GM19452 (cell line): Measurements from ENCODE around the gene TSR3.

ENCODE experiments used
- ATAC-seq: cut with Tn5 transposase; IDR thresholded peaks from one replicate; pipeline ENCODE4 v1.9.1; 2021; ENCODE audit not compliant: unreplicated experiment

TSR3 gene

DNA sequence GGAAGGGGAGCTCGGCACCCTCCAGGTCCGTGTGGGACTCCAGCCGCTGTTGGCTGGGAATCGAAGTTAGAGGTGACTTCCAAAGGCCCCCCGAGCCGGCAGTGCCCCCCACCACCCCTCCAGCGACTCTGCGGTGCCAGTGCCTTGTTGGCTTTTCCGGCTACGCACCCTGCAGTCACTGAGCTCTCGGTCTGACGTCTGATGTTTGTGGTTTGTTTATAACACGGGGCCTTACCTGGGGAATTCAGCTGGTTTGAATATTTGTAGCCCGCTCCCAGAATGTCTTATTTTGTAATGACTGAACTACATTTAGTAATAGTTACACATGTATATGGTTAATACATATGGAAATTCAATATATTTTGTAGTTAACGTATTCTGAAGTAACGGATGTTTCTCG, 25.3 kb downstream of the TSR3 start:
- no peak for ATAC-seq

DNA sequence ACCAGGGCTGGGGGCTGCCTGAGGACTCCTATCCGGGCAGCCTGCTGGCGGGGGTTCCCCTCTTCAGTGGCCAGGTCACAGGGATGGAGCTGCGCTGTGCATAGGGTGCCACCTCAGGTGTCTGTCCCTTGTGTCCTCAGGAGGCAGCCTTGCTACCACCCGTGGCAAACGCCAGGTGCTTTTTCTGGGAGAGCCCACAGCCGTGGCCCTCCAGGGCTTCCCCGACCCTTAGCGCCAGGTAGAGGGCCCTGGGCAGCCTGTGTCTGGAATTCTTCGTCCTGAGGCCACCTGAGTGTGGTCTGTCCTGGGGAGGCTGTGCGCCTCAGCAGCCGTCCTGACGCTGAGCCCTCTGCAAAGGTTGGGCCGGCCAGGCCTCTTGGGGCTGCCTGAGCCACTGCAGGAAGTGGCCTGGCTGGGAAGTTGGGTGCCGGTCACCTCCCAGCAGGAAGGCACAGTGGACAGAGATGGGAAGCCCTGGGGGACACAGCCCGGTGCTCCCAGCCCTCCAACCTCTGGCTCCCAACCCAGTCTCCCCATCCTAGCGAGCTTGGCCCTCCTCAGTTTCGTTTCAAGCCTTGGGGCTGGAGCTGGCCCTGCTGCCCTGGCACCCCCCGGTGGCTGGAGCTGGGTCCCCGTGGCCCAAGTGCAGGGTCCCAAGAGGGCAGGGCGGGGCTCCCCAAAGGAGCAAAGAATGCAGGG, 25.9 kb downstream of the TSR3 start:
- no peak for ATAC-seq

DNA sequence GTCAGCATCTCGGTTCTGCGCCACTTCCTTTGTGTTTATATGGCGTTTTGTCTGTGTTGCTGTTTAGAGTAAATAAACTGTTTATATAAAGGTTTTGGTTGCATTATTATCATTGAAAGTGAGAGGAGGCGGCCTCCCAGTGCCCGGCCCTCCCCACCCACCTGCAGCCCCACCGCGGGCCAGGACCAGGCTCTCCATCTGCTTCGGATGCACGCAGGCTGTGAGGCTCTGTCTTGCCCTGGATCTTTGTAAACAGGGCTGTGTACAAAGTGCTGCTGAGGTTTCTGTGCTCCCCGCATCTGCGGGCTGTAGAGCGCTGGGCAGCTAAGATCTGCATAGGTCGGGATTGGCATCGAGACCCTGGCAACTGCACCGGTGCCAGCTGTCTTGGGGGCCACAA, 26.4 kb downstream of the TSR3 start:
- no peak for ATAC-seq

DNA sequence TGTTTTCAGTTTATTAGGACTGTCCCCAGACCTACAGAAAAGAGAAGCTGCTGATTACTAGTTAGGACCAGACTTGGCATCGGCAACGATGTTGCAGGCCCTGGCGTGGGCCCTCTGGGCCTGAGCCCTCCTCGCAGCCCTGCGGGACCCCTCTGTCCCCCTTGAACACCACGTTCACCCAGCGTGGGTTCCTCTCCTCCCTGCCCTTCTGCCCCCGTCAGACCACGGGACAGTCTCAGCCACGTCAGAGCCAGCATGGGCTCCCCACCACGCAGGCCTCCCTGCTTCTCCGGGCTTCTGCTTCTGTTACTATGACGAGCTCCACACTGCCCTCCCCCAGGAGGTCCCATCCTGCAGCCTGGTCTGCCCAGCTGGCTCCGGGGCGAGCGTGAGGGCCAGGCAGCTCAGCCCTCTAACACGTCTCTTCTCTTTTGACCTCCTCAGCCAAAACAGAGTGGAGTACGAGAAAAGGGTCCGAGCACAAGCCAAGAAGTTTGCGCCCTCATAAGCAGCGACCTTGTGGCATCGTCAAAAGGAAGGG, 27.3 kb downstream of the TSR3 start:
- ATAC-seq, result no peak

DNA sequence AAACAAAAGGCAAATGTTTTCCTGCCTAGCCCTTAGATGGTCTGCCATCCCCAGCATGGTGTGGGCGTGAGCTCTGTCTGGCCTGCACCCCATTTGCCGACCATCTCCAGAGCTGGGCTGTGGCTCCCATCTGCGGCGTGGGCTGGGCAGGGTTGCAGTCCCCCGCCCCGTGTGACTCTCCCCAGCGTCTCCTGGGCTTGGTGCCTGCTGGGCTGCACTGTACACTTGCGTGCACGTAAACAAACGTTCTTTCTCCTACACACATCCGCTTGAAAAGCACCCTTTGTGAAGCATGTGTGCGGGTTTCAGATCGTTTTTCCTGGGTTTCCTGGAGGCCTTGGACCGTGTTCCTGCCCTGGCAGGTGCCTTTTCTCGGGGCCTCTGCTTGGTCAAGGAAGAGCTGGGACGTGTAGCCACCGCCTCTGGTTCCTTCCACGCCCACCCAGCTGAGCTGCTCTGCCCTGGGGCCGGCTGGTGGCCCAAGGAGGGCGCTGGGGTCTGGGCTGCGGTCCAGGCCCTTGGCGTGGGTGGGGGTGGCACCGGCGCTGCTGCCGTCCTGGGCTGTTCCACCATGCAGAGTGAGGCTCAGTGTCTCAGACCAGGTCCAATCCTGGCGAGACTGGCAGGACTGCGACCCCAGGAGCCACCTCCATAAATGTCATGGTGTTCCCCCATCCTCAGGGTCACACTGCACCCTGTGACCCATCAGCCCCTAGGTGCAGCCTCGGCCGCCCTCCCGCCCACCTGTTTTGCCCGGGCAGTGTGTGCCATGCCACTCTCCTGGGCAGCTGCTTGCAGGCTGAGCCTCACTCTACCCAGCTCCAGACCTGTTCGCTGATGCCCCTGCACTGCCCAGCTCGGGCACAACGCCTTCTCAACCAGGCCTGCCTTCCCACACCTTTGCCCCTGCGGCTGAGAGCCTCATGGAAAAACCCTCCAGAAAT, 28.1 kb downstream of the TSR3 start:
- no peak for ATAC-seq

DNA sequence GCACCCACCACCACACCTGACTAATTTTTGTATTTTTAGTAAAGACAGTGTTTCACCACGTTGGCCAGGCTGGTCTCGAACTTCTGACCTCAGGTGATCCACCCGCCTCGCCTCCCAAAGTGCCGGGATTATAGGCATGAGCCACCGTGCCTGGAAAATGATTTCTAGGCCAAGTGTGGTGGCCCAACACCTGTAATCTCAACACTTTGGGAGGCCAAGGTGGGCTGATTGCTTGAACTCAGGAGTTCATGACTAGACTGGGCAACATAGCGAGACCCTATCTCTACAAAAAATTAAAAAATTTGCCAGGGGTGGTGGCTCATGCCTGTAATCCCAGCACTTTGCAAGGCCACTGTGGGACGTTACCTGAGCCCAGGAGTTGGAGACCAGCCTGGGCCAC, 29.3 kb downstream of the TSR3 start:
- no peak for ATAC-seq

DNA sequence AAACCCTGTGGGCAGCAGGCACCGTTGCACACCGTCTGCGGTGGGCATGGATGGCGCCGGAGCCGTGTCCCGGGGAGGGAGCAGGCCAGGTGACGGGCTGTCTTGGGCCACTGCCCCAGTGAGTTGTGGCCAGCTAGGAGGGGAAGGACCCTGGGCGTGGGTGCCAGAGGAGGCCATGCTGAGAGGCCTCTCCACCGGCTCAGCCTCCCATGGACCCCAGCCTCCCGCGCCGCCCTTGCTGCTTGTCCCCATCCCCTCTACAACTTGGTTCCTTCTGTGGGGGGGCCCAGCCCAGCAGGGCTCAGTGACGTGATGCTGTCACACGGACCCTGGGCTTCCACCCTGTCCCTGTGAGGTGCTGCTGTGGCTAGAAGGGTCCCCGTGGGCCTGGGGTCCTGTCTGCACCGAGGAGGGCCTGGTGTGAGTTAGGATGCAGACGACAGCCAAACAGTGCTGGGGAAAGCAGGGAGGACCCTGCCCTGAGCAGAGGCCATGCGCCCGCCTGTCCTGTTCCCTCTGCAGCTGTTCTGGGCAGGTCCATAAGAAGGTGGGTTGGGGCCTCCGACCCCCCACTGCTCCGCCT, 30.9 kb downstream of the TSR3 start:
- ATAC-seq, result no peak

DNA sequence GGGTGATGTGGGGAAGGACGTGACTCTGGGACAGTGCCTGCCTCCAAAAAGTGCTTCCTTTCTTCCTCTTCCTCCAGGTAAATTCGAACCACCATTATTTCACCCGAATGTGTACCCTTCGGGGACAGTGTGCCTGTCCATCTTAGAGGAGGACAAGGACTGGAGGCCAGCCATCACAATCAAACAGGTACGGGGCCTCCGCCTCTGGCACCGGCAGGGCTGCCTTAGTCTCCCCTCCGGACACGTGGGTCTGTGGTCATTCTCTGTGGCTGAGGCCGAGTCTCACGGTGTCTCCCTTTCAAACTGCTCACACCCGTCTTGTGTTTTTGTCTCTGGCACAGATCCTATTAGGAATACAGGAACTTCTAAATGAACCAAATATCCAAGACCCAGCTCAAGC, 31.6 kb downstream of the TSR3 start:
- no peak for ATAC-seq

DNA sequence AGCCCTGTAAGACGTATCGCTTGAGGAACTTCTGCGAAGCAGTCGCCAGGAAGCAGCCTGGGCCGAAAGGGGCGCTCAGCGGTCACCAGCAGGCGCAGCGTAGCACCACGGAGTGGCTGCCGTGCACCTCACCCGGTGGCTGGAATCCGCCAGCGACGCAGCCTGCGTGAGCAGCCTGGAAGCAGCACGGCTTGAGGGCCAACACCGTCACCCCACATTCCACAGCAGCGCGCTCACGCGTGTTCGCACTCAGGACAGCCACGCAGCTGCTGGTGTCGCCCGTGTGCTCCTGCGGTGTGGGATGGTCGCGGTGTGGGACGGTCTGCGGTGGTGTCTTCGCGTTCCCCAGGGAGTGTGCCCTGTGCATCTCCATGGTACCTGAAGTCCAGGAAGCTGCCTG, 32.6 kb downstream of the TSR3 start:
- ATAC-seq, result no peak

DNA sequence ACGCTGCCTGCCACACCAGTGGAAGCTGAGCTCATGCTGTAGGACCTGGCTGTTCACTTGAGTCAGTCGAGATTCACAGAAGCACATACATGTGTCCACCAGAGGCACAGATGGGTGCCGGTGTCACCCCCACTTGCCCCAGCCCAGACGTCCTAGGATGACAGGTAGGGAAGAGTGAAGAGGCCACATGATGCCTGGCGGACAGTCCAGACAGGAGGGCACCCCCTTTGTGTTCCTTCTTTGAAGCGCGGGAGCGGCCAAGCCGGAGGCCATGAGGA, 33.5 kb downstream of the TSR3 start:
- ATAC-seq, result no peak

DNA sequence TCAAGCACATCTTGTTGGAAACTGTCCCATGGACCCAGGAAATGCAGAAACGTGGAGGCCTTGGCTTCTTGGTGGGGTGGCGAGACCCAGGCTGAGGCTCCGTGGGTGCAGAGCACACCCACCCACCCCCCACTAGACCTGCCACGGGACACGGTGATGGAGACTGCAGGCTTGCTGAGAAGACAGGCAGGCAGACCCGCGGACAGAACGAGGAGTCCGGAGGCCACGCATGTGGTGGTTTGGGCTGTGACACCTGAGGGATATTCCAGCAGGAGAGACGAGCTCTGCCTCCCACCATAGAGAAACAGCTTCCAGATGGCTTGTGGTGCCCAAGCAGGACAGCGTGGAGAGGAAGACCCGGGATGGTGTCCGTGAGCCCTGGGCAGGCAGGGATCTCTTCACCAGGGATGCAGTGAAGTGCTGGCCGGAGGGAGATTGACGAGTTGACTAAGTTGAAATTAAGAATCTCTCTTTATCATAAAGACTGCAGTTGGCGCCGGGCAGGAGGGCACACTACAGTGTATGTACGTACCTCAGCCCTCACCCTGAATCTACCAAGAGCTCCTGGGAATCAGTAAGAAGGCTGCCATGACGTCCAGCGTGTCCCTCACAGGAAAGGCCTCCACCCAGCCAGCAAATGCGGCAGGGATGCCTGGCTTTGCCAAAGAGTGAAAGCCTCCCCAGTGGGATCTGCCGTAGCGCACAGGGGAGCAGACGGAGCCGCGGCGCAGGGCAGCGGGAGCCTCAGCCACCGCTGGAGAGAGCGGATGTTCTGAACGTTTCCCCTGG, 34.0 kb downstream of the TSR3 start:
- no peak for ATAC-seq

DNA sequence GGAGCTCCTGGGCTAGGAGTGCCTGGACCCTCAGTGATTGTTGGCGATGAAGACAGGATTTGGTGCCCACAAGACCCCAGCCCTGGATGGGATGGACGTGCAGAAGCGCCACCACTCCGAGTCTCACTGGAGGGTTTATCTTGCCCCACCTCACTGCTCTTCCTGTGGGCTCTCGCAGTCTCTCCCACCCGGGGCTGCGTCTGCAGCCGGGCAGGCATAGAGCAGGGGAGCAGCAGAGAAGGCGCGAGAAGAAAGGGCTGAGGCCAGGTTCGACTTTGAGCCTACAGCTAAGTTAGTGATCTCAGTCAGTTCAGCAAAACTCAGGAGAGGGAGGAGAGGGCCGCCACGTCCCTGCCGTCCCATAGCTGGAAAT, 35.7 kb downstream of the TSR3 start:
- no peak for ATAC-seq

DNA sequence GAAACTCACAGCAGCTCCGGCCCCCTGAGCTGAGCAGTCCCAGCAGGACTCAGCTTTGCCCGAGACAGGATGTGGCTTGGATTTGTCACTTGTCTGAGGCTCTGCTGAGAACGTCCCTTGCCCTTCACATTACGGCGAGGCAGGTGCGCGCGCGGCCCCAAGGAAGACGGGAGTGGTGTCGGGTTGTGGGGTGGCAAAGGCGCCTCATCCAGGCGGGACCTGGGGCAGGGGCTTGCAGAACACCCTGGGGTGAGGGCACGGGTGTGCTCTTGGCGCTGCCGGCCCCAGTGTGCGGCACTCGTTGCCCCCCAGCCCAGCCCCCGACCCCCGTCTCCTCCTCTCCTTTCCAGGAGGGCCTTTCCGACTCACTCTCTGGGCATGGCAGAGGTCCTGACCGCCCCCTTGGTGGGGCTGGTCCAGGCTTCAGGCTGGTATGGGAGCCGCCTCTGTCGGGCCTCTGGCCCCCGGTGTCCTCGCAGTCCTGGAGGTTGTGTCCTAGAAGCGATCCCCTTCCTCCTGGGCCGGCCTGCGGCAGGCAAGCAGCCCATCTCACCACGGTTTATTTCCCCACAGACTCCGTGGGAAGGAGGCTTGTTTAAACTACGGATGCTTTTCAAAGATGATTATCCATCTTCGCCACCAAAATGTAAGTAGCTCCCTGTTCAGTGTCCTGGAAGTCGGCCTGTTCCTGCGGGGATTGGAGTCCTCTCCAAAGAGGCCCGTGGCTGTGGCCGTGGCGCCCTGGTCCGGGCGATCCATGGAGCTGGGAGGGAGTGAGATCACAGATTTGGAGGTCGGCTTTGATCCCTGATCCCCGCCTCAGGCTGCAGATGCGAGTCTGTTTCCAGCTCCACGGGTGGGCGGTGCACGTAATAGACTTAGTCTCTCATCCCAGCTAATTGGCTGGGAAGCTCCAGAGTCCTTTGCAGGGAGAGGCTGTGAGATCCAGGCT, 36.3 kb downstream of the TSR3 start:
- no peak for ATAC-seq

DNA sequence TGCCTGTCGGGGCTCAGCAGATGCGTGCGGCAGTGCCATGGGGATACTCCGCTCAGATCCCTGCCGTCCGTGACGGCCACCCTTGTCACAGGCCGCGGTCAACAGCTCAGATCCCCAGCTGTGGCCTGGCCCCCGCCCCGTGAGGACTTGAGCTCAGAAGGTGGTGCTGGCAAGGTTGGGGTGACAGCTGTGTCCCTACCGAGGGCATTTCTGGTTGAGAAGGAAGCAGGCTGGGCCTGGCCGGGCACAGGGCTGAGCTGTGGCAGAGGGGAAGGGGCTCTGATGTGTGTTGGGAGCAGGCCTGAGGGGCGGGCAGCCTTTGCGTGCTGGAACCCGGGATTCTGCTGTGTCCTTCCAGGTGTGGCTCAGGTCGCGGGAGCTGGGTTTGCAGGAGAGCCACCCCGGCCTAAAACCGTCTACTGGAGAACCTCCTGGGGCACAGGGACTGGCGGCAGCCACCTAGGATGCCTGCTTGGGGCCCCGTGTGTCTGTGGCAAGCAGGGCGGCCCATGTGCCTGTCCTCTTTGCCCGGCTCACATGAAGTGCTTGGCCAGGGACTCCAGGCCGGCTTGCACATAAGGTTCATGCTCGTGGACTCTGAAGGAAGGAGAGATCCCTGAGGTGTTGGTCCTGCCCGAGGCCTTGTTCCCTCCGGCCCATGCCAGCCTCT, 37.1 kb downstream of the TSR3 start:
- ATAC-seq, result no peak

DNA sequence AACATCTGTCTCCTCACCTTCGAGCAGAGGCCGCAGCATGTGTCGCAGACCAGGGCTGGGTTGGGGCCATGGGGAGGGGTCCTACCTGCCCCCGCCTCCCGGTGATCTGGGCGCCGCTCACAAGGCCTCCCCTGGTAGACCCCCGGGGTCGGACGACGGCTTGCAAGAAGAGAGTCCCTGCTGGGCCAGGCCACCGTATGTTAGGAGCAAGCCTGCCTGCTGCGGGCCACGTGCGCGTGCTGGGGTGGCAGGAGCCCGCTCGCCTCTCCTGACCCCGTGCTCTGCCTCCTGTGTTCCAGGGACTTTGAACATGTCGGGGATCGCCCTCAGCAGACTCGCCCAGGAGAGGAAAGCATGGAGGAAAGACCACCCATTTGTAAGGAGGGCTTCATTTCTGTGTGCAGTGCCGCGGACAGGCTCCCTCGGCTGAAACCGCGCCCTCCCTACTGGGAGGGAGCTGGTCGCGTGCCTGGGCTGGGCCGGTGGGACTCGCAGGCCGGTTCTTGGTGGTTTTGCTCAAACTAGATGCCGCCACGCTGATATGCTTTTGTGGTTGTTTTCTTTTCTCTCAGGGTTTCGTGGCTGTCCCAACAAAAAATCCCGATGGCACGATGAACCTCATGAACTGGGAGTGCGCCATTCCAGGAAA, 37.8 kb downstream of the TSR3 start:
- no peak for ATAC-seq

DNA sequence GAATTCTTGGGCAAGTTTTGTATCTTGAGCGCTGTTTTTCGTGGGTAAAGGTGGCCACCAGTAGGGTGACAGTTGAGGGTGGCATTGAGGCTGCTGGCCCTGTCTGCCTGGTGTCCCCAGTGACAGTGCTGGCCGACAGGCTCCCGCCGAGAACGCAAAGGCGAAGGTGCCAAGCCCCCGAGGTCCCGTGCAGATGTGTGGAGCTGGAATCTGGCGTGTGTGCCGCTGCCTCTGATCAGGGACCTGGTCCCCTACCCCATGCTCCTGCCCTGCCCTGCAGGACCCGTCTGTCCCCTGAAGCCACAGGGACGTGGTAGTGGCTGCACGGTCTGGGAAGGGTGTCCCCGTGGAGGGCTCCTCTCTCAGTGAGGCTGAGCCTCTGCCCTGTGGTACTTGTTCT, 38.8 kb downstream of the TSR3 start:
- no peak for ATAC-seq

DNA sequence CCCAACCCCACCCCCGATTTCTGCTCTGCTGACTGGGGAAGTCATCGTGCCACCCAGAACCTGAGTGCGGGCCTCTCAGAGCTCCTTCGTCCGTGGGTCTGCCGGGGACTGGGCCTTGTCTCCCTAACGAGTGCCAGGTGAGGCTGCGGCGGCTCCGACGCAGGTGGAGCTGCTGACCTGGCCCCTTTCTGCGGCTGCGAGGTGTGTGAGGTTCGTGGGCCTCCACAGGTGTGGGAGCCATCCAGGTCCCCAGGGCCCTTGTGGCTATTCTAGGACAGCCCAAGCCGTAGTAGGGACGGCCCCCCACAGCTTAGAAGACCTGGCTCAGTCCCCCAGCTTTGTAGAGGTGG, 39.2 kb downstream of the TSR3 start:
- ATAC-seq, result no peak

DNA sequence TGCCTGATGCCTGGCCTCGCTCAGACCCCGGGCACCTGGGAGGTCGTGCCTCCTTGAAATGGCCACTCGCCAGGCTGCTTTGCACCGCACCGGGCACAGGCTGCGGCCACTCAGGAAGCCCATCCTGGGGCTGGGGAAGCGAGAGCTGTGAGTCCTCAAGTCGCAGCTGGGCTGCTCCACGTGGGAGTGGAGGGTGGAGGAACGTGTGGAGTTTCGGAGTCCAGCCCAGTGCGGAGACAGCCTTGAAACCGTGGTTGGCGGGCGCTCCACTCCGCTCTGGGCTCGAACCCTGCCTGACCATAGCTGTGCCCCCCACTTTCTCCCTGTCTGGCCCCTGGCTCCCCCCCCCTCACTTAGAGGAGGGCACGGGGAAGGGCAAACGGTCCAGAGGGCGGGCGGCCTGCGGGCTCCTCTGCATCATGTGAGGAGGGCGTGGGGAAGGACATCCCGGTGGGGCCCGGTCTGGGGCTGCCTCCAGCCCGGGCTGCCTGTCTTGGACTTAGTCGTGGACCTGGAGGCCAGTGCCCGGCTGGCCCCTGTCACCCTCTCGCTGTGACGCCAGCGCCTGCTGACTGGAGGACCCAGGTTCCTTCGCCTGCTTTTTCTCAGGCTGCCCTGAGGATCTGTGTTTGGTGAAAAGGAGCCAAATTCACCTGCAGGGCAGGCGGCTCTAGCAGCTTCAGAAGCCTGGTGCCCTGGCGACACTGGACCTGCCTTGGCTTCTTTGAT, 39.8 kb downstream of the TSR3 start:
- no peak for ATAC-seq
